H9 (cell line): Measurements from ENCODE around the gene ZNF672. TPM values are rescaled to one million over a fixed set of nuclear protein-coding genes. Genes with fewer than 3 reads are reported as not detected.

Experiments
- DNase-seq: peaks from one replicate; pipeline ENCODE4 v3.0.0-alpha.2; 2017
- H2AFZ ChIP-seq: one replicate; pipeline ENCODE4 v1.6.1; 2013; ENCODE audit warnings: mild to moderate bottlenecking, low read length, control low read depth, moderate library complexity
- H2AK5ac ChIP-seq: 2 replicates; pipeline ENCODE4 v1.6.1; 2013; ENCODE audit warnings: low read length, control low read depth, mixed read lengths; ENCODE audit not compliant: insufficient read length
- H2BK120ac ChIP-seq: one replicate; pipeline ENCODE4 v1.6.1; 2013; ENCODE audit warnings: low read depth, mild to moderate bottlenecking, low read length, control low read depth, inconsistent platforms; ENCODE audit not compliant: poor library complexity, severe bottlenecking
- H2BK12ac ChIP-seq: 2 replicates; pipeline ENCODE4 v1.6.1; 2013; ENCODE audit warnings: low read length, control low read depth, mixed read lengths, low read depth; ENCODE audit not compliant: insufficient read length
- H2BK15ac ChIP-seq: 2 replicates; pipeline ENCODE4 v1.6.1; 2013; ENCODE audit warnings: low read depth, low read length, control low read depth
- H2BK20ac ChIP-seq: one replicate; pipeline ENCODE4 v1.6.1; 2013; ENCODE audit warnings: low read depth, mild to moderate bottlenecking, low read length, control low read depth, inconsistent platforms; ENCODE audit not compliant: poor library complexity, severe bottlenecking
- H2BK5ac ChIP-seq: 2 replicates; pipeline ENCODE4 v1.6.1; 2013; ENCODE audit warnings: low read length, control low read depth, mixed read lengths; ENCODE audit not compliant: insufficient read length
- H3K14ac ChIP-seq: 2 replicates; pipeline ENCODE4 v1.6.1; 2013; ENCODE audit warnings: low read length, control low read depth; ENCODE audit not compliant: insufficient read depth
- H3K18ac ChIP-seq: 2 replicates; pipeline ENCODE4 v1.6.1; 2013; ENCODE audit warnings: low read depth, mild to moderate bottlenecking, mixed read lengths, low read length, control low read depth; ENCODE audit not compliant: insufficient read length
- H3K23ac ChIP-seq: 2 replicates; pipeline ENCODE4 v1.6.1; 2013; ENCODE audit warnings: low read length, control low read depth, mixed read lengths, low read depth; ENCODE audit not compliant: insufficient read length
- H3K23me2 ChIP-seq: 2 replicates; pipeline ENCODE4 v1.6.1; 2013; ENCODE audit warnings: low read depth, mild to moderate bottlenecking, mixed read lengths, low read length, control low read depth; ENCODE audit not compliant: insufficient read length, poor library complexity, severe bottlenecking
- H3K27ac ChIP-seq: 2 replicates; pipeline ENCODE4 v1.5.1; 2013; ENCODE audit warnings: low read length, control low read depth, mixed read lengths, low read depth; ENCODE audit not compliant: insufficient read length
- H3K27me3 ChIP-seq: 2 replicates; pipeline ENCODE4 v1.6.1; 2013; ENCODE audit warnings: low read length, control low read depth, inconsistent platforms; ENCODE audit not compliant: insufficient read depth
- H3K4ac ChIP-seq: 2 replicates; pipeline ENCODE4 v1.6.1; 2013; ENCODE audit warnings: low read depth, mild to moderate bottlenecking, control low read depth, inconsistent platforms, low read length, moderate library complexity
- H3K4me1 ChIP-seq: 2 replicates; pipeline ENCODE4 v1.6.1; 2013; ENCODE audit warnings: low read length, control low read depth, inconsistent platforms; ENCODE audit not compliant: insufficient read depth
- H3K4me2 ChIP-seq: 2 replicates; pipeline ENCODE4 v1.6.1; 2013; ENCODE audit warnings: low read length, control low read depth, mixed read lengths; ENCODE audit not compliant: insufficient read length, insufficient read depth
- H3K56ac ChIP-seq: 2 replicates; pipeline ENCODE4 v1.6.1; 2013; ENCODE audit warnings: low read depth, mild to moderate bottlenecking, mixed read lengths, low read length, control low read depth; ENCODE audit not compliant: insufficient read length
- H3K79me1 ChIP-seq: 2 replicates; pipeline ENCODE4 v1.6.1; 2013; ENCODE audit warnings: low read depth, mild to moderate bottlenecking, moderate library complexity, low read length, control low read depth, inconsistent platforms; ENCODE audit not compliant: insufficient read depth, poor library complexity, severe bottlenecking
- H3K79me2 ChIP-seq: 2 replicates; pipeline ENCODE4 v1.6.1; 2013; ENCODE audit warnings: low read length, control low read depth, inconsistent platforms; ENCODE audit not compliant: insufficient read depth
- H3K9ac ChIP-seq: 2 replicates; pipeline ENCODE4 v1.6.1; 2013; ENCODE audit warnings: low read length, control low read depth, mixed read lengths; ENCODE audit not compliant: insufficient read length; ENCODE audit errors: extremely low read depth
- H3K9me3 ChIP-seq: one replicate; pipeline ENCODE4 v1.6.1; 2013; ENCODE audit warnings: low read depth, low read length, inconsistent platforms; ENCODE audit not compliant: control insufficient read depth
- H3T11ph ChIP-seq: one replicate; pipeline ENCODE4 v1.6.1; 2013; ENCODE audit warnings: mild to moderate bottlenecking, low read length, control low read depth, inconsistent platforms
- H4K20me1 ChIP-seq: one replicate; pipeline ENCODE4 v1.6.1; 2013; ENCODE audit not compliant: control insufficient read depth, insufficient read length, insufficient read depth
- H4K5ac ChIP-seq: 2 replicates; pipeline ENCODE4 v1.6.1; 2013; ENCODE audit warnings: low read depth, mild to moderate bottlenecking, mixed read lengths, low read length, control low read depth; ENCODE audit not compliant: insufficient read length
- H4K8ac ChIP-seq: replicated peaks from 2 replicates; pipeline ENCODE4 v1.6.1; 2013; ENCODE audit warnings: low read length, control low read depth, mixed read lengths, low read depth; ENCODE audit not compliant: insufficient read length
- H4K91ac ChIP-seq: 2 replicates; pipeline ENCODE4 v1.6.1; 2013; ENCODE audit warnings: low read depth, mild to moderate bottlenecking, moderate library complexity, mixed read lengths, low read length, control low read depth; ENCODE audit not compliant: insufficient read length
- H3K27ac Mint-ChIP-seq, 3 experiments: 2 replicates in 2 of 3; 3 replicates in 1 of 3; pipeline ENCODE4 v1.8.0; 2020 to 2021; ENCODE audit warnings: mixed read lengths in 3 of 3, mild to moderate bottlenecking in 1 of 3, moderate library complexity in 1 of 3
- H3K27me3 Mint-ChIP-seq: 2 replicates; pipeline ENCODE4 v1.8.0; 2021; ENCODE audit warnings: low read depth, mild to moderate bottlenecking, moderate library complexity, mixed read lengths
- H3K36me3 Mint-ChIP-seq, 3 experiments: 2 replicates in 2 of 3; 3 replicates in 1 of 3; pipeline ENCODE4 v1.8.0; 2020 to 2021; ENCODE audit warnings: low read depth in 3 of 3, mixed read lengths in 3 of 3; ENCODE audit not compliant: insufficient read depth in 1 of 3
- H3K4me1 Mint-ChIP-seq, 2 experiments: 2 replicates each; pipeline ENCODE4 v1.8.0; 2020; ENCODE audit warnings: mixed read lengths in 2 of 2
- H3K4me3 Mint-ChIP-seq, 2 experiments: 2 replicates in 1 of 2; 3 replicates in 1 of 2; pipeline ENCODE4 v1.8.0; 2020 to 2021; ENCODE audit warnings: mild to moderate bottlenecking in 2 of 2, mixed read lengths in 2 of 2, moderate library complexity in 1 of 2
- H3K9me3 Mint-ChIP-seq, 2 experiments: 2 replicates in 1 of 2; 3 replicates in 1 of 2; pipeline ENCODE4 v1.8.0; 2020; ENCODE audit warnings: mild to moderate bottlenecking in 2 of 2, mixed read lengths in 2 of 2, moderate library complexity in 1 of 2
- WGBS: extraction: QIAGEN DNeasy Blood & Tissue Kit; methylation state at CpG from one replicate; pipeline ENCODE4 v1.1.7; 2013; ENCODE audit warnings: missing lambda C conversion rate, low lambda C conversion rate, mixed read lengths; ENCODE audit not compliant: insufficient read length; ENCODE audit errors: extremely low coverage; 5-methylcytosine and 5-hydroxymethylcytosine counted together
- total RNA-seq: library from RNA; stranded (reverse); gene quantifications from 2 replicates; pipeline ENCODE4 v1.2.1, GENCODE V29; 2021
- TF ChIP-seq, protein P1 (sequence below): fragments of 200-600 bp; sonication (generic); conservative IDR thresholded peaks from 3 replicates; pipeline ENCODE4 v1.8.0; 2021; ENCODE audit warnings: antibody characterized with exemption, mild to moderate bottlenecking

Gene ZNF672
- total RNA-seq, 1 experiment from 2014 or later: 29.4 TPM

DNA sequence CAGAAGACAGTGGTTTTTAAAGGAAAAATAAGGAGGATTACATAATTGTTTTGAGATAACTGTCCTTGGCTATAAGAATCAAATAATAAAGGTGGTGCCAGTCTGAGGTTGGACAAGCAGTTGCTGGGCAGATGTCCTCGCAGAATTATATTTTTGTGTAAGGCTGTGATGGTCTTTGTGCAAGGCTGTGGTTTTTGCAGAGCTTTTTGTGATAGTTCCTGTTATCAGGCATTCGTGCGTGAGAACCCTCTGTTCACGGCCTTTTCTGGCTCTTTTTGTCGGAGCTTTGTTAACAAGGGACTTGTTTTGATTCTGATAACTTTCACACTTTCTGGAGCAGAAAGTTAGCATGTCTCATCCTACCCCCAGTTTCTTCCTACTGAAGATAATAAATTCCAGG, 45.7 kb upstream of the ZNF672 start:
- H2BK5ac ChIP-seq: no peak overlapping the region
- no peak overlapping the region for H3T11ph ChIP-seq
- no peaks in the 10 kb centered on the region for H3K79me2 ChIP-seq
- no peaks in the 10 kb centered on the region for H3K79me1 ChIP-seq
- no peaks in the 10 kb centered on the region for H4K20me1 ChIP-seq
- H3K9me3 Mint-ChIP-seq: peaks cover 78 to 88% of the 10 kb centered on the region in 2 experiments
- H3K23me2 ChIP-seq: no peaks in the 10 kb centered on the region
- no peak overlapping the region for H3K4me2 ChIP-seq
- no peak overlapping the region for H4K8ac ChIP-seq
- H3K4me3 Mint-ChIP-seq: no peak overlapping the region
- no peak overlapping the region for H3K27ac ChIP-seq
- H2BK20ac ChIP-seq: no peak overlapping the region
- peaks cover 4% of the 10 kb centered on the region for H3K27me3 Mint-ChIP-seq
- no peaks in the 10 kb centered on the region for H3K4me1 ChIP-seq
- TF ChIP-seq, protein P1, sequence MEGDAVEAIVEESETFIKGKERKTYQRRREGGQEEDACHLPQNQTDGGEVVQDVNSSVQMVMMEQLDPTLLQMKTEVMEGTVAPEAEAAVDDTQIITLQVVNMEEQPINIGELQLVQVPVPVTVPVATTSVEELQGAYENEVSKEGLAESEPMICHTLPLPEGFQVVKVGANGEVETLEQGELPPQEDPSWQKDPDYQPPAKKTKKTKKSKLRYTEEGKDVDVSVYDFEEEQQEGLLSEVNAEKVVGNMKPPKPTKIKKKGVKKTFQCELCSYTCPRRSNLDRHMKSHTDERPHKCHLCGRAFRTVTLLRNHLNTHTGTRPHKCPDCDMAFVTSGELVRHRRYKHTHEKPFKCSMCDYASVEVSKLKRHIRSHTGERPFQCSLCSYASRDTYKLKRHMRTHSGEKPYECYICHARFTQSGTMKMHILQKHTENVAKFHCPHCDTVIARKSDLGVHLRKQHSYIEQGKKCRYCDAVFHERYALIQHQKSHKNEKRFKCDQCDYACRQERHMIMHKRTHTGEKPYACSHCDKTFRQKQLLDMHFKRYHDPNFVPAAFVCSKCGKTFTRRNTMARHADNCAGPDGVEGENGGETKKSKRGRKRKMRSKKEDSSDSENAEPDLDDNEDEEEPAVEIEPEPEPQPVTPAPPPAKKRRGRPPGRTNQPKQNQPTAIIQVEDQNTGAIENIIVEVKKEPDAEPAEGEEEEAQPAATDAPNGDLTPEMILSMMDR: no peak
- H3K14ac ChIP-seq: no peak overlapping the region
- no peaks in the 10 kb centered on the region for H3K27me3 ChIP-seq
- H3K23ac ChIP-seq: no peak overlapping the region
- H3K18ac ChIP-seq: no peak overlapping the region
- no peak overlapping the region for H3K27ac Mint-ChIP-seq
- H3K56ac ChIP-seq: no peak overlapping the region
- no peak overlapping the region for H2BK120ac ChIP-seq
- H3K4me1 Mint-ChIP-seq: no peaks in the 10 kb centered on the region
- DNase-seq: no peak
- H2AK5ac ChIP-seq: no peak overlapping the region
- no peak overlapping the region for H2AFZ ChIP-seq
- peaks cover 4 to 11% (median 8%) of the 10 kb centered on the region in 3 experiments; a peak in 6 of 7 replicates for H3K36me3 Mint-ChIP-seq
- no peak overlapping the region for H4K5ac ChIP-seq
- no peak overlapping the region for H2BK12ac ChIP-seq
- no peak overlapping the region for H3K4ac ChIP-seq
- peaks cover 66% of the 10 kb centered on the region for H3K9me3 ChIP-seq
- H2BK15ac ChIP-seq: no peak overlapping the region
- no CpG with 5 or more reads among the region's 5 CpGs for WGBS
- no peak overlapping the region for H4K91ac ChIP-seq
- H3K9ac ChIP-seq: no peak overlapping the region
